ENCODE measurements around the gene SPATA2L. TPM values are rescaled to one million over a fixed set of nuclear protein-coding genes. Genes with fewer than 3 reads are reported as not detected.

The SPATA2L gene
- total and polyA plus RNA-seq, 2 of the 13 experiments (the other 11 are each of a cell fraction or from before 2014, with no cell fraction given) = 9.1 to 20.7 TPM

DNA sequence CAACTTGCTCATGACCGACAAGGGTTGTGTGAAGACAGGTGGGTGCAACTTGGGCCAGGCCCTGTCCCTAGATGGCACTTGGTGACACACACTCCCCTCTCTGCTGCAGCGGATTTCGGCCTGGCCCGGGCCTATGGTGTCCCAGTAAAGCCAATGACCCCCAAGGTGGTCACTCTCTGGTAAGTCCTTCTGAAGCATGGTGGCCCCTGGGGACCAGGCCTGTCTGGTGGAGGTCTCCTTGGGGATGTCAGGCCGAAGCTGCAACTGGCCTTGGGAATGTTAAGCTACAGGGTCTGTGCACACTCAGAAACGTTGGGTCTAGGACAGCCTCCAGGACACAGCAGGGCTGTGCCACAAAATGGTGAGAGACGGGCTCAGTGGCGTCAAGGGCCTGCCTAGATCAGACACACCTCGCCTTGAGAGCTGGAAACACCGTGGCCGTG, 8.2 kb downstream of the SPATA2L start (continued):
- TF ChIP-seq, protein P1, sequence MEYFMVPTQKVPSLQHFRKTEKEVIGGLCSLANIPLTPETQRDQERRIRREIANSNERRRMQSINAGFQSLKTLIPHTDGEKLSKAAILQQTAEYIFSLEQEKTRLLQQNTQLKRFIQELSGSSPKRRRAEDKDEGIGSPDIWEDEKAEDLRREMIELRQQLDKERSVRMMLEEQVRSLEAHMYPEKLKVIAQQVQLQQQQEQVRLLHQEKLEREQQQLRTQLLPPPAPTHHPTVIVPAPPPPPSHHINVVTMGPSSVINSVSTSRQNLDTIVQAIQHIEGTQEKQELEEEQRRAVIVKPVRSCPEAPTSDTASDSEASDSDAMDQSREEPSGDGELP (IDR thresholded peaks at IDR 0.05; ENCODE audit: borderline replicate concordance, low read depth) = no peak
- no peak for TF ChIP-seq ASH2L (IDR thresholded peaks at IDR 0.05; ENCODE audit: insufficient read length, low read depth, low read length)

DNA sequence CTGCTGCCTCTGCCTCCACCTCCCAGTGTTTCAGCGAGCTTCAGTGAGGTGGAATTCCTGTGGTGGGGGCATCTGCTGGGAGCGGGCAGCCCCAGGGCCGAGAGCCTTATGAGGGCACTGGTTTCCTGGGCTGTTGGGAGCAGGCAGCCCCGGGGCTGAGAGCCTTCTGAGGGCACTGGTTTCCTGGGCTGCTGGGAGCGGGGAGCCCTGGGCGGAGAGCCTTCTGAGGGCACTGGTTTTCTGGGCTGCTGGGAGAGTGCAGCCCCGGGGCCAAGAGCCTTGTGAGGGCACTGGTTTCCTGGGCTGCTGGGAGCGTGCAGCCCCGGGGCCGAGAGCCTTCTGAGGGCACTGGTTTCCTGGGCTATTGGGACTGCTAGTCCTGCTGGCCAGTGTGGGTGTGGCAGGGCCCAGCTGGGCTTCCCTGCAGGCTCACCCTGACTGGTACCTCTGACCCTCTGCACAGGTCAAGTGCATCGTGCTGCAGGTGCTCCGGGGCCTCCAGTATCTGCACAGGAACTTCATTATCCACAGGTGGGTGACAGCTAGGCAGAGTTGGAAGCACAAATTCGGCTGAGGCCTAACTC, 9.4 kb downstream of the SPATA2L start:
- DNase-seq (ENCODE audit: low spot score) (peak; percentile 38), FAIRE-seq (peak; percentile 37), ATAC-seq (peak; percentile 36)
- Histone ChIP-seq H3K4me3 (replicated peaks in 1 of 3; ENCODE audit: insufficient read depth in 1 of 3, low read depth in 2 of 3, low read length in 3 of 3) (peak overlapping the region in 1 of 3 experiments; percentile 32; a peak in 1 of 6 replicates), H4K20me1 (ENCODE audit: insufficient read depth, low read length) (no peaks in the 10 kb centered on the region), H3K4me2 (ENCODE audit: low read depth, low read length) (peak overlapping the region; percentile 56), H3K79me2 (ENCODE audit: insufficient read depth, low read length) (no peaks in the 10 kb centered on the region), H3K9me3 (ENCODE audit: low read length) (no peaks in the 10 kb centered on the region), H3K4me1 (ENCODE audit: insufficient read depth, low read length) (peaks cover 86% of the 10 kb centered on the region), H3K27me3 (ENCODE audit: control insufficient read depth in 1 of 2, insufficient read depth in 2 of 2, low read length in 2 of 2) (no peaks in the 10 kb centered on the region), H3K27ac (ENCODE audit: extremely low read length, insufficient read depth, low read length) (no peak overlapping the region), H3K9ac (ENCODE audit: insufficient read depth, low read depth, low read length) (peak overlapping the region; percentile 9; the same call in 1 of the 2 replicates), H3K36me3 (replicated peaks in 1 of 2; ENCODE audit: control insufficient read depth in 1 of 2, insufficient read depth in 2 of 2, low read length in 2 of 2) (no peaks in the 10 kb centered on the region), H2AFZ (ENCODE audit: low read length) (no peak overlapping the region)
- CTCF ChIA-PET (ENCODE audit: low intra/inter-chr PET ratio, low total read pairs) = no interaction called here
- intact Hi-C loops (cut with micrococcal nuclease; ENCODE audit: unreplicated experiment) (no loop called here), in situ Hi-C loops (cut with HindIII; ENCODE audit: extremely low pct_ligation_motif_present, low pct_unique_long_range_greater_than_20kb) (no loop called here)
- POLR2A ChIA-PET = interaction anchor here (0.5 to 2.3 kb wide), 4 partner anchors 9 to 63 kb away, joined by 3 to 16 read pairs (median 4); partner anchors contain the start of gene SPATA2L
- WGBS (ENCODE audit: low lambda C conversion rate) = 8% methylated on average over 9 of the region's 13 CpGs
- no TSS peak for BruUV-seq (replicated peaks)
- no peak for TF ChIP-seq CHD2 (IDR thresholded peaks at IDR 0.05; ENCODE audit: low read depth, low read length)
- no peak for TF ChIP-seq HMG20A (CRISPR knock-in tag; IDR thresholded peaks at IDR 0.05; ENCODE audit: borderline replicate concordance)
- no peak for TF ChIP-seq ZNF615 (CRISPR knock-in tag; IDR thresholded peaks at IDR 0.05; ENCODE audit: borderline replicate concordance)
- TF ChIP-seq ZMYM4 (CRISPR knock-in tag; IDR thresholded peaks at IDR 0.05) = no peak
- TF ChIP-seq ZNF788 (CRISPR knock-in tag; IDR thresholded peaks at IDR 0.05; ENCODE audit: borderline replicate concordance) = no peak
- TF ChIP-seq HNF4A (CRISPR knock-in tag; IDR thresholded peaks at IDR 0.05) = peak; percentile 31; the same call in 1 of the 2 replicates
- TF ChIP-seq SP5 (CRISPR knock-in tag; IDR thresholded peaks at IDR 0.05; ENCODE audit: borderline replicate concordance, low read depth) = 0 out of 2 replicates have a peak, but pooled peaks have one; percentile 32
- TF ChIP-seq, protein P2, sequence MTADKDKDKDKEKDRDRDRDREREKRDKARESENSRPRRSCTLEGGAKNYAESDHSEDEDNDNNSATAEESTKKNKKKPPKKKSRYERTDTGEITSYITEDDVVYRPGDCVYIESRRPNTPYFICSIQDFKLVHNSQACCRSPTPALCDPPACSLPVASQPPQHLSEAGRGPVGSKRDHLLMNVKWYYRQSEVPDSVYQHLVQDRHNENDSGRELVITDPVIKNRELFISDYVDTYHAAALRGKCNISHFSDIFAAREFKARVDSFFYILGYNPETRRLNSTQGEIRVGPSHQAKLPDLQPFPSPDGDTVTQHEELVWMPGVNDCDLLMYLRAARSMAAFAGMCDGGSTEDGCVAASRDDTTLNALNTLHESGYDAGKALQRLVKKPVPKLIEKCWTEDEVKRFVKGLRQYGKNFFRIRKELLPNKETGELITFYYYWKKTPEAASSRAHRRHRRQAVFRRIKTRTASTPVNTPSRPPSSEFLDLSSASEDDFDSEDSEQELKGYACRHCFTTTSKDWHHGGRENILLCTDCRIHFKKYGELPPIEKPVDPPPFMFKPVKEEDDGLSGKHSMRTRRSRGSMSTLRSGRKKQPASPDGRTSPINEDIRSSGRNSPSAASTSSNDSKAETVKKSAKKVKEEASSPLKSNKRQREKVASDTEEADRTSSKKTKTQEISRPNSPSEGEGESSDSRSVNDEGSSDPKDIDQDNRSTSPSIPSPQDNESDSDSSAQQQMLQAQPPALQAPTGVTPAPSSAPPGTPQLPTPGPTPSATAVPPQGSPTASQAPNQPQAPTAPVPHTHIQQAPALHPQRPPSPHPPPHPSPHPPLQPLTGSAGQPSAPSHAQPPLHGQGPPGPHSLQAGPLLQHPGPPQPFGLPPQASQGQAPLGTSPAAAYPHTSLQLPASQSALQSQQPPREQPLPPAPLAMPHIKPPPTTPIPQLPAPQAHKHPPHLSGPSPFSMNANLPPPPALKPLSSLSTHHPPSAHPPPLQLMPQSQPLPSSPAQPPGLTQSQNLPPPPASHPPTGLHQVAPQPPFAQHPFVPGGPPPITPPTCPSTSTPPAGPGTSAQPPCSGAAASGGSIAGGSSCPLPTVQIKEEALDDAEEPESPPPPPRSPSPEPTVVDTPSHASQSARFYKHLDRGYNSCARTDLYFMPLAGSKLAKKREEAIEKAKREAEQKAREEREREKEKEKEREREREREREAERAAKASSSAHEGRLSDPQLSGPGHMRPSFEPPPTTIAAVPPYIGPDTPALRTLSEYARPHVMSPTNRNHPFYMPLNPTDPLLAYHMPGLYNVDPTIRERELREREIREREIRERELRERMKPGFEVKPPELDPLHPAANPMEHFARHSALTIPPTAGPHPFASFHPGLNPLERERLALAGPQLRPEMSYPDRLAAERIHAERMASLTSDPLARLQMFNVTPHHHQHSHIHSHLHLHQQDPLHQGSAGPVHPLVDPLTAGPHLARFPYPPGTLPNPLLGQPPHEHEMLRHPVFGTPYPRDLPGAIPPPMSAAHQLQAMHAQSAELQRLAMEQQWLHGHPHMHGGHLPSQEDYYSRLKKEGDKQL (CRISPR knock-in tag; IDR thresholded peaks at IDR 0.05; ENCODE audit: low read depth) = no peak
- no peak for TF ChIP-seq MTA1 (CRISPR knock-in tag; IDR thresholded peaks at IDR 0.05; ENCODE audit: borderline replicate concordance)
- no peak for TF ChIP-seq TOE1 (CRISPR knock-in tag; IDR thresholded peaks at IDR 0.05)
- no peak for TF ChIP-seq SIX4 (CRISPR knock-in tag; IDR thresholded peaks at IDR 0.05)
- no peak for TF ChIP-seq EP300 (IDR thresholded peaks at IDR 0.05; ENCODE audit: low read depth in 2 of 2, low read length in 2 of 2)
- no peak for TF ChIP-seq EP300 (CRISPR knock-in tag; IDR thresholded peaks at IDR 0.05; ENCODE audit: borderline replicate concordance)
- no peak for TF ChIP-seq KLF9 (CRISPR knock-in tag; IDR thresholded peaks at IDR 0.05; ENCODE audit: low read depth)
- TF ChIP-seq DNMT3B (CRISPR knock-in tag; conservative IDR thresholded peaks at IDR 0.05) = no peak
